ENCODE data around the gene PRKCE.

- TF ChIP-seq, protein P1, sequence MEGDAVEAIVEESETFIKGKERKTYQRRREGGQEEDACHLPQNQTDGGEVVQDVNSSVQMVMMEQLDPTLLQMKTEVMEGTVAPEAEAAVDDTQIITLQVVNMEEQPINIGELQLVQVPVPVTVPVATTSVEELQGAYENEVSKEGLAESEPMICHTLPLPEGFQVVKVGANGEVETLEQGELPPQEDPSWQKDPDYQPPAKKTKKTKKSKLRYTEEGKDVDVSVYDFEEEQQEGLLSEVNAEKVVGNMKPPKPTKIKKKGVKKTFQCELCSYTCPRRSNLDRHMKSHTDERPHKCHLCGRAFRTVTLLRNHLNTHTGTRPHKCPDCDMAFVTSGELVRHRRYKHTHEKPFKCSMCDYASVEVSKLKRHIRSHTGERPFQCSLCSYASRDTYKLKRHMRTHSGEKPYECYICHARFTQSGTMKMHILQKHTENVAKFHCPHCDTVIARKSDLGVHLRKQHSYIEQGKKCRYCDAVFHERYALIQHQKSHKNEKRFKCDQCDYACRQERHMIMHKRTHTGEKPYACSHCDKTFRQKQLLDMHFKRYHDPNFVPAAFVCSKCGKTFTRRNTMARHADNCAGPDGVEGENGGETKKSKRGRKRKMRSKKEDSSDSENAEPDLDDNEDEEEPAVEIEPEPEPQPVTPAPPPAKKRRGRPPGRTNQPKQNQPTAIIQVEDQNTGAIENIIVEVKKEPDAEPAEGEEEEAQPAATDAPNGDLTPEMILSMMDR (conservative IDR thresholded peaks at IDR 0.05 in 1 of 2, IDR thresholded peaks at IDR 0.05 in 1 of 2; ENCODE audit: low read depth in 1 of 2, low read length in 2 of 2) = no peak
- no peak for TF ChIP-seq EZH2 (IDR thresholded peaks at IDR 0.05; ENCODE audit: low read length, missing control alignments)
These were observed 153.7 kb downstream of the PRKCE start for GRCh38 chr2:45804987-45805755.

Data from fibroblast of lung (primary cell).